Ecto neural progenitor cell (in vitro differentiated cells): Measurements from ENCODE around the gene RALY.

Source experiments
- DNase-seq: peaks from one replicate; pipeline ENCODE4 v3.0.0-alpha.2; 2018; ENCODE audit warnings: low spot score

RALY gene

DNA sequence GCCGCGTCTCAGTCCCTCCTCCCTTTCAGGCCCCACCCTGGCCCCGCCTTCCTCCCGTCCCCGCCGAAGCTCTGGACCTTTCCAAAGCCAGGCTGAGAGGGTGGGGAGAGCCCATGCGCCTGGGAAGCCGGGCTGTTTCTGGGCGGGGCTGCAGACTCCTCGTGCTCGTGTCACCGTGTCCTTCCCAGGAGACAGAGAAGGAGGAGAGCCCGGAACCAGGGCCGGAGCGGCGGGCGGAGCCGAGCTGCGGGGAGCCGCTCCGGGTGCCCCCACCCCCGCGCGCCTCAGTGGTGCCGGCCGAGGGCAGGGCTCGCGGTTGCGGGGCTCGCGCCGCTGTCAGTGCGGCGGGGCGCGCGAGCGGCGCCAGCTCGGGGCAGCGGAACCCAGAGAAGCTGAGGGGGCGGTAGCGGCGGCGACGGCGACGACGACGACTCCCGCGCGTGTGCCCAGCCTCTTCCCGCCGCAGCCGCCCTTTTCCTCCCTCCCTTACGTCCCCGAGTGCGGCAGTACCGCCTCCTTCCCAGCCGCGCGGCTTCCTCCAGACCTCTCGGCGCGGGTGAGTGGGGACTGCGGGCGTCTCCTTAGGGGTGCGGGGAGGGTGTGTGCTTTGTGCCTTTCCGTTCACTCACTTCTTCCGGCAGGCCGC lies at the start of gene RALY:
Gene RALY, plus strand, starts transcription at position 336 of the 646 bp plus-strand sequence. CDS start 78,164 bp downstream, outside the sequence.
- no peak for DNase-seq

DNA sequence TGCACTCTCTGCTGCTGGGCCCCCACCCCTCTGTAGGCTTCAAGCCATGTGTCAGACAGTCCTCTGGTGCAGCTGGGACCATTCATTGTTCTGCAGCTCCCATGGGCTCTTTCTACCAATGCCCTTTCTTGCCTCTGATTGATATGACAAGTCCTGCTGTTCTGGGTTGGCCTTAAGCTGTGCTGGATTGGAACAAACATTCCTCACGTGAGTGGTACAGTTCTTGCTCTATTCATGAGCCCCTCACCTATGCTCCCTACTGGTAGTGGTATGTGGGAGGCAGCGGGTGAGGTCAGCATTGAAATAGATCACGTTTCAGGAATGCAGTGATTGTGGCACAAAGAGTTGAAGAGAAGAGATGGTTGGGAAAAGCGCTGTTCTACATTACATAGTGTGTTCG lies 48.8 kb upstream of the RALY start:
- no peak for DNase-seq

DNA sequence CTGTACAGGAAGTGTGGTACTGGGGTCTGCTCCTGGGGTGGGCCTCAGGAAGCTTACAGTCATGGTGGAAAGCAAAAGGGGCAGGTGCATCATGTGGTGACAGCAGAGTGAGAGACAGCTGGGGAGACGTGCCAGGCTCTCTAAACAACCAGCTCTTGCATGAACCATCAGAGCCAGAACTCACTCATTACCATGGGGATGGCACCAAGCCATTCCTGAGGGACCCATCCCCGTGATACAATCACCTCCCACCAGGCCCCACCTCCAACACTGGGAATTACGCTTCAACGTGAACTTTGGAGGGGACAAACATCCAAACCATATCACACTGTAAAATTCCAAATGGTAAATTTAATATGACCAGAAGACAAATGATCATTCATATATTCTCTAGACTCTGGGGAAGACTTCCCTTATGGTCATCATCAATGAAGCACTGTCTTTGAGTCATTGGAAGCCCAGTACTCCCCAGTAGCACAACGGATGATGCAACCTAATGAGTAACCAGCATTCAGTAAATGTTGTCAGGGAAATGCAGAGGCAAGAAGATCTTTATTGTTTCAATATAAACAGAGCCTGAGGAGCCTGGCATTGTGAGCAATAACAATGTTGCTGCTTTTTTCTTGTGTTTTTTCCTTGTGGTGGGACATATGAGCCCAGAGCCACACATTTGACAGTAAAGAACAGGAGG lies 48.2 kb upstream of the RALY start:
- no peak for DNase-seq

DNA sequence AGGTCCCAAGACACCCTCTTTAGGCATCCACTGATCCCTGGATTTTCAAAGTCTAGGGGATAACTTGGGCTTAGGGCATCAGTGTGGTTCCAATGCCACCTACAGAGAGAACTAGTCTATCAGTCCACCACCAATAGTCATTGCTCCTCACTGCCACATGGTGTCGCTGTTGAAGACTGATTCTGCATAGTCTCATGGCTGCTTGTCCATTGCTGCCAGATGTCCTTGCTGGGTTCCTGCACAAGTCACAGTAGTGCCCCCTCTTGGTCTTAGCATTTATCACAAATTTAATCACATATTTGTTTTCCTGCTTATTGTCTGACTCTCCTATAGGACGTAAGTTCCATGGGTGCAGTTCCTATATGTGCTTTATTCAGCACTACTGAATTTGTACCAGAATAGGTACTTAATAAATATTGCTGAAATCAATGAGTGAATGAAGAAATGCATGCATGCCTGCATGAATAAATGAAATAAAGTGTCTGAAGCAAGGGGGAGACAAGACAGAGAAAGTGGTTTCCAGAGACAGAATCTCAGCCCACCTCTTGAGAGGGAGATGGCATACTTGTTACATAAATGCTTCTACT lies 45.9 kb upstream of the RALY start:
- peak; percentile 66 for DNase-seq

DNA sequence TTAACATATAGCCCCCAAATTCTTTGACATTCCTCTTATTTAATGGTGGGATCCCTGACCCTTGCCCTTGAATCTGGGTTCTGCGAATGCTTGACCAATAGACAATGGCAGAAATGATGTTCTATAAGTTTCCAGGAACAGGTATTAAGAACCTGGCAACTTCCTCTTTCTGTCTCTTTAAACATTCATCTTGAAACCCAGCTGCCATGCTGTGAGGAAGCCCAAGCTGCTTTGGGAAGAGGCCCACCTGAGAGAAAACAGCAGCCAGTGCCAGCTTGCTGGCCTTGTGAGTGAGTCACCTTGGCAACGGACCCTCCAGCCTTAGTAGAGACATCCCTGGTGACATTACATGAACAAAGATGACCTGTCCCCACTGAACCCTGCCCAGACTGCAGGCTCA lies 45.2 kb upstream of the RALY start:
- DNase-seq: no peak

DNA sequence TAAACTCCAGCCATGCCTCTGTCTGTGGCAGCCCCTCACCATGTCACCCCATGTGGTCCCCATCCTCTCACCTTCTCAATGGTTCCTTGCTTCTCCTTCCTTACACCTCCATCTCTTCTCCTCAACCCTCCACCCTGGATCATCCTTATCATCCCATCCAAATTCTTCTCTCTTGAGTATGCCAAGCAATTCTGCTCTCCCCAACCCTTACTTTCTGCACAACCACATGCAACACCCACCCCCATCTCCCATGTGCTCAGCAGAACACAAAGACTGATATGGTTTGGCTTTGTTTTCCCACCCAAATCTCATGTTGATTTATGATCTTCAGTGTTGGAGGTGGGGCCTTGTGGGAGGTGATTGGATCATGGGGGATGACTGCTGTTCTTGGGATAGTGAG lies 42.5 kb upstream of the RALY start:
- DNase-seq: no peak

DNA sequence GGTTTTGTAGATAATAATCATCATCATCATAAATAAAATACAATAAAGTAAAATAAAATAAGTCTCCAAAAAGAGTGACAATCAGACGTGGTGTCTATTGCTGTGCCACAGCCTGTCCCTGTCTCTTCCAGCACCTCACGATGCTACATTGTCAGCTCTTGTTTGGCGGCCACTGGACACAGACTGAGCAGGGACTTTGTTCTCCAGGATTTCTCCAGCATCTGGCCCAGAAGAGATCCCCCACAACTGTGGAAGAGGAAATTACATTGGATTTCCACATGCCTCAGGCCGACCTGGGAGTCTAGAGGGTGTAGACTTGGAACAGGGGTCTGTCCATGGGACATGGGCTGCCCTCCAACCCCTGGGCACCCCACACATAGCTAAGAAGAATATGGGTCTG lies 39.2 kb upstream of the RALY start:
- DNase-seq: no peak

DNA sequence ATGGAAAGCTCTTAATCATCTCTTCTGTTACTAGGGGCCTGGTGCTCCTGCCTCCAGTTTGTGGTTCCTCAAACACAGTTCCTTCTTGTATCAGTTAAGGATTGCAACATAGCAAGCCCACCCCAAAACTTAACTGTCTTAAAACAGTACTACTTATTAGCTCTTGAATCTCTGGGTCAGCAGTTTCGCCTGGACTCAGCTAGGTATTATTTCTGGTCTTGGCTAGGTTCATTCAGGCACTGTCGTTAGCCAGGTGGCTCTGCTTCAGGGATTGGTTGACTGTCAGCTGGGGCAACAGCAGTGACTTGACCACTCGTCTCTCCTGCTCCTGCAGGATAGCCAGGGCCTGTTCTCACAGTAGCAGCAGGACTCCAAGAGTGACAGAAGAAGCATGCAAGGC lies 30.0 kb upstream of the RALY start:
- no peak for DNase-seq

DNA sequence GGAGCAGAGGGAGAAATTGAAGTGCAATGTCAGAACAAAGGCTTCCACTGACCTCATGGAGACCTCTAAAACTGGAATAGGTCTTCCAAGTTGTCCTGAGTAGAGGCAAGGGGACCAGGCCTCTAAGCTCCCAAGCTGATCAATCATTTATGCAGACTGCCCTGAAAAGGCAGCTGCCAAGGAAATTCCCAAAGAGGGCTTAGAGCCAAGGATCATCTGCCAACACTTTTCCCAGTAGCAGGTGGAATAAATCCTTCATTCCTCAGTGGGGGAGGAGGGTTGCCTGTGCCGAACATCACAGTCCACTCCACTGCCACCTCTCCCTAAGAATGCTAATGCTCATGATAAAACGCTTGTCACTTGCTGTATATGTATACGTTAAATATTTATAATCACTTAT lies 29.3 kb upstream of the RALY start:
- DNase-seq: no peak

DNA sequence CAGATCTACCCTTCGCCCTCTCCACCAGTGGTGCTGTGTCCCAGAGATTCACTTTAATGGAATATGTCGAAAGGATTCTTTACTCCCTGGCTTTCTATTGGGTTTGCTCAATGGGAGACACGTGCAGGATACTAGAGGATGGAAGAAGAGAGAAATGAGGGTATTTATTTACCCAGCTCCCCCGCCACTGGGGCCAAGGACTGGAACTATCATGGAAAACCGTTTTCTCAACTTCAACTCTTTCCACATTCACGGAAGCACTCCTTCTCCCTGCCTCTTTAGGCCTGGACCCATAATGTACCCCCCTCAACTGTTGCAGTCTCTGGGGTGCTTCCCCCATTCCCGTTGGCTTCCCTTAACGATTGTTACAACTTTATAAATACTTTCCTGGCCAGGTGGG lies 26.6 kb upstream of the RALY start:
- no peak for DNase-seq

DNA sequence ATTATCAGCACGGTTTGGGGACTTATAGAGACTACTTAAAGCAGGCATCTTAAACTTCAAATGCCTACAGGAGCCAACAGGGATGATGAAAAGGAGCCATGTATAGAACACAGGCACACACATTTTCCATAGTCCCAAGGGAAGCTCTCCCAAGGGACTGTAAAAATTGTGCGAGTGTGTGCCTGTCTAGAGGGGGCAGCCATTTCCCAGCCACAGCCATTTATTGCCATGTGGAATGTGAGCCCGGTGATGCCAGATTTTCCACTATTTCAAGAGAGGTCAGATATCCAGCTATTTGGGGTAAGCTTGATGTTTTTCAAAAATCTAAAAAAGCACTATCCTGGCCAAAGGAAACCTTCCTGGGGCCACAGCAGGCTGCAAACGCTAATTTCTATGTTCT lies 24.1 kb upstream of the RALY start:
- no peak for DNase-seq

DNA sequence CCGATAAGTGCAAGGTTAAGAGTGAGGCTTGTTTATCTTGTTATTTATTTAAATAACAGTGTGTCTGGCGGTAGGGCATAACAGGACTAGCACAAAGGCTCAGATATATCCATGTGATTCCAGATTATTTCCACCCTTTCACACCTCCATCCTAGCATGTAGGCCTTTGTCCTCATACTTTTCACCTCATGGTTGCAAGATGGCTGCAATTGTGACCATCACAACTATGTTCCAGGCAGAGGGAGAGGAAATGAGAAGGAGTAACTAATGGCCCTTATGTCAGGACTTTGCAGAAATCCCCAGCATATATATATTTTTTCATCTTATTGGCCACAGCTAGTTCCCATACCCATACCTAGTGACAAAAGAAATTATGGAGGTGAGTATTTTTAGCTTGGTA lies 23.5 kb upstream of the RALY start:
- DNase-seq: no peak

DNA sequence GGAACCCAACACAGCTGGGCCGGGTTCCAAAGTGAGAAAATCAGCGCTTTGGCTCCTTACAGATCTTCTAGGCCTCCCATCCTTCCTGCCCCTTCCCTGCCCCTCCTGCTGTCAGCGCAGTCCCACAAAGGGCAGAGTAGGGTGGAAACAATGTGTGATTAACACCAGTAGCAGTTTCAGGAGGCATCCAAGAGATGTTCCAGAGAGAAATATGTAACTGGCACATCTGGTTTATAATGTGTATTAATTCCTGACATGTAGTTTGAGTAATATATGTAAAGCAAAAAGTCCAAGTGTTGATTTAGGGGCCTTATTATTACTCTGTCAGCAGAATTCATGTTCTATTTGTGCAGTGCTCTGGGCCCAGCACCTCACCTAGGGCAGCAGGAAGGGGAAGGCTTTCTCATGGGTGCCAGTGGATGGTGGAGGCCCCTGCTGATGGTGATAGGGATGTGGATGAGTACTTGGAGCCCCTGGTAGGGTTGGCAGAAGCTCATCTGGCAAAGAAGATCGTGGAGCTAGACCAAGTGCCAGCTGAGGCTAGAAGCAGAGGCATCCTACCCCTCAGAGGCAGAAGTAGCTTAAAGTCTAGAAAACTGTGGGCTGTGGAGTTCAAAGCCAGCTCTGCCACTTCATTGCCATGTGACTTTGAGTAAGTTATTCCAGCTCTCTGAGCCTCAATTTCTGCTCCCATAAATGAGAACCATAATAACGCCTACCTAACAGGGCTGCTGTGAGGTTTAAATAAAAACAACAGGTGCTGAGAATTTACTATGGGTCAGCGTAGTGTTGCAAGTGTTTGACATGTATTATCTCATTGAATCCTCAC lies 22.4 kb upstream of the RALY start:
- DNase-seq: no peak

DNA sequence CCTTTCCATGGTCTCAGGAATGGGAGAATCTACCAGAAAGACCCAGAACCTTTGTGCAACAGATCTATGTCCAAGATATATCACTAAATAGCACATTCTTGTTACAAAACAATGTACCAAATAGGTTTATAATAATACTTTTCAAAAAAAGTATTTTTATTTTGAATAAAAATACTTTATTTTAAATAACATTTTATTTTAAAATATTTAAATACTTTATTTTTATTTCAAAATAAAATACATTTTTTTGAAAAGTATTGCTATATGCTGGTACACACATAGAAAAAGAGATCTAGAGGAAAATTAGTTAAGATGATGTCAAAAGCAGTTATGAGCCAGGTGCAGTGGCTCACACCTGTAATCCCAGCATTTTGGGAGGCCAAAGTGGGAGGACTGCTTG lies 16.8 kb upstream of the RALY start:
- no peak for DNase-seq

DNA sequence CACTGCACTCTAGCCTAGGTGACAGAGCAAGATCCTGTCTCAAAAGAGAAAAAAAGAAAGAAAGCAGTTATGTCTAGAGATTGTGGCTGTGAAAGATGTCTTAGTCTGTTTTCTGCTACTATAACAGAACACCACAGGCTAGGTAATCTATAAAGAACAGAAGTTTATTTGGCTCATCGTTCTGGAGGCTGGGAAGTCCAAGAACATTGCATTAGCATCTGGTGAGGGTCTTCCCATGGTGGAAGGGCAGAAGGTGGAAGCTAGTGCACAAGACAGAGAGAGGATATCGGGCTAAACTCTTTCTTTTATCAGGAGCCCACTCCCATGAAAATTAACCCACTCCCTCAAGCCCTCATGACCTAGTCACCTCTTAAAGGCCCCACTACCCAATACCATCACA lies 16.2 kb upstream of the RALY start:
- no peak for DNase-seq

DNA sequence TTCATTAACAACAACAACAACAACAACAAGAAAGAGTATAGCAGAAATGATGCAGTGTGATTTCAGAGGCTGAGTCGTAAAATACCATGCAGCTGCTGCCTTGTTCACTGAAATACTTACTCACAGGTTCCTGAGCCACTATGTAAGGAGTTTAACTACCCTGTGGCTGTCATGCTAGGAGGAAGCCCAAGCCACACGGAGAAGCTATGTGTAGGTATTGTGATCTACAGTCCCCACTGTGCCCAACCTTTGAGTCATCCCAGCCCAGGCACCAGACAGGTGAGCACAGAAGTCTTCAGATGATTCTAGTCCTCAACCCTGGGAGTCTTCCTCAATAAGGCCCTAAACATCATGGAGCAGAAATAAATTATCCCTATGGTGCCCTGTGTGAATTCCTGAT lies 14.6 kb upstream of the RALY start:
- DNase-seq: no peak

DNA sequence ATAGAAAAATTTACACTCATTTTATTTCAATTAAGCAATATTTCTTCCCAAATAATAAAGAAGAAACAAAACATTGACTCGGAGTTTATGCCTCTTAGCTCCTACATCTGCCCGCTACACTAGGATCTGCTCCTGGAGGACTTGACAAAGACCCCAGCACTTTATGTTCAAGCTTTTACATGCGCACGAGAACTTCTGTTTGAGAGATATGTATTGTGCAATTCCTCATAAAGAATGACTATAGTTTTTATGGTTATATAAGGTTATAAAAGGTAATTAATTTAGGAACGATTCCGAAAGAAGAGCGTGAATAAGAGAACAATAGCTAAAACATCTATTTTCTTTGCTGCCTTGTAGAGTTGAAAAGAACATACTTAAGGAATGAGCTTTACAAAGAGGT lies 12.4 kb upstream of the RALY start:
- DNase-seq: no peak

DNA sequence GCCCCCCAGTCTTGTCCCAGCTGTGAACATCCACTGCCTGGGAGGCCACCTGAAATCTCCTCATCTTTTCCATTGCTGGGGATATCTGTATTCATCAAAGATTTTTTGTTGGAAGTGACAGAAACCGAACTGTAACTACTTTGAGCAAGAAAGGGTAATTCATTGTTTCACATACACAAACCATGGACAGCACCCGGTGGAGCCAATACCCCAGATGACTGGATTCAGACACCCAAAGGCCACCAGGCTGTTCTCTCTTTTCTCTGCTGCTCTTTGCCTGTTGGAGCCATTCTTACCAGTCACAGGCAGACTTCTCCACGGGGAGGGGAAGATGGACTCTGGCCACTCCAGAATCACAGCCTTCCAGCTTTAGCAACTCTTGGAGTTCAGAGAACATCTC lies 11.7 kb upstream of the RALY start:
- DNase-seq: no peak

DNA sequence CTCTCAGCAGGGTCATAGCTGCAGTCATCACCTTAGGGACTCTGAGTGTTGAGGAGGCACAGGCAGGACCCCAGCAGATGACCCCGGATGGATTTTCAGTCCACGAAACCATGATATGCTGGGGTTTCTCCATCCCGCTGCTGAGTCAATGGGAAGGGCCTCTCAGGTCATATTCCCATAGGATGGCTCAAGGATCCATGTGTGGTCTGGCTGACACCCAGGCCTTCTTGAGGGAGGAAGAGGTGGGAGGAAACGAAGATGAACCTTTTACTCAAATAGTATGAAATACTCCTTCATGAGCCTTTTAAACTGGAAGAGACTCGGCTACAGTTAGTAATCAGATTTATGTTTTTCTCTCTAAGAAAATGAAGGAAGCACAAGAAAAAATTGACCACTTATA lies 10.3 kb upstream of the RALY start:
- DNase-seq: no peak

DNA sequence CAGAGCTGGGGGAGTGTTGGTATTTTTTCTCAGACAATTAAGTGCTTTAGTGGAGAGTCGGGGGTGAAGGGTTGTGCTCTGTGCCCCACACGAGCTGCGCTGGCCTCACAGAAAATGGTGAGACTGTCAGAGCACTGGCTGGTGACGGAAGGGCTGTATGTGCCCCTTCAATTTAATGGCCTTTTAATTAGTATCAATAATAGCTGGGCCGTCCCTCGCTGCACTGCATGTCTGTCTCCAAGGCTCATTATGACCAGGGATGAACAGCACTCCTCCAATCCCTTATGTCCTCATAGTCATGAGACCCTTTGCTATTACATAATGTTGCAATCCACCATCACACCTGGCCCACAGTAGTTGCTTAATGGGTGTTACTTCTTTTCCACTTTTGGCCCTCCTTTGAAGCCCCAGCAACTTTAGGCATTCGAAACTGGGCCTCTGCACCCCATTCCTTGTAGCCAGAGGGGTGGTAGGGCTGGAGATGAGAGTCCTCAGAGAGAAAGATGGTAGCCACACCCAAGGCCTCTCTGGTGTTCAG lies 9.5 kb upstream of the RALY start:
- DNase-seq: no peak

DNA sequence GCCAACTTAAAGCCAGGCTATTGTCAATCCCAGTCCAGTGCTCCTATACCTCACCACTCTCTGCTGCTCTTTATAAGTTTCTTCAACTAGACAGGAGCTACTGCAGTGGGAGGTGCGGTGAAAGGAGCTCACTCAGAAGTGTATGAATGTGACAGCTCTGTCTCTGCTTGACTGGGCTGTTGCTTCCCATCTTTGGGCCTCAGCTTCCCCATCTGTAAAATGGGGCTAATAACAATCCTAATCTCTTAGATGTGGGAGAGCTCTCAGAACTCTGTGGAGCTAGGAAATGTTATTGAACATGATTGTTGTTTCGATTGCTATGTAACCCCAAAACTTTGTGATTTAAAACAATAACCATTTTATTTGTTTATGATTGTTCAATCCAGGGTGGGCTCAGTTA lies 8.4 kb upstream of the RALY start:
- DNase-seq: no peak

DNA sequence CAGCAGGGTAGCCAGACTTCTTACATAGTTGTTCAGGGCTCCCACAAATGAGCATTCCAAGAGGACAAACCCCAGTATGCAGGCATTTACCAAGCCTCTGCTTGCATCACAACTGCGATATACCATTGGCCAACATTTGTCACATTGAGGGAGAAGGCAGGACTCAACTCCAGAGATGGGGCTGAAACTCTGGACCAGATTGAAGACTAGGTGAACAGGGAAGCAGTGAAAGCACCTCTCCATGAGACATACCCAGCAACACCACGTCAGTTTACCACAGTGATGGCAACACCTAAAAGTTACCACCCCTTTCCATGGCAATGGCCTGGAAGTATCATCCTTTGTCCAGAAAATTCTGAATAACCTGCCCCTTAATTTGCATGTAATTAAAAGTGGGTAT lies 7.9 kb upstream of the RALY start:
- no peak for DNase-seq
